ENCODE results near the gene JAK1. TPM values are rescaled to one million over a fixed set of nuclear protein-coding genes. Genes with fewer than 3 reads are reported as not detected.

Gene JAK1
- polyA plus RNA-seq, 1 donor from 2014 or later, result 26.8 TPM

- no peak overlapping the region for H3K27ac ChIP-seq (ENCODE audit: low read length)
- no peak overlapping the region for H3K9ac ChIP-seq (ENCODE audit: low read length)
- no peaks in the 10 kb centered on the region for H3K36me3 ChIP-seq (ENCODE audit: insufficient read depth, low read length)
- no peaks in the 10 kb centered on the region for H3K27me3 ChIP-seq (ENCODE audit: insufficient read depth, low read depth, low read length)
- no peak for TF ChIP-seq MXI1 (conservative IDR thresholded peaks at IDR 0.05; ENCODE audit: poor library complexity, severe bottlenecking)
- no peak for TF ChIP-seq POLR2AphosphoS5 (IDR thresholded peaks at IDR 0.05)
- no peak for TF ChIP-seq CTCF (IDR thresholded peaks at IDR 0.05; ENCODE audit: poor library complexity, severe bottlenecking)
- TF ChIP-seq EZH2 (IDR thresholded peaks at IDR 0.05; ENCODE audit: borderline replicate concordance, insufficient read depth, low read length, poor library complexity, severe bottlenecking), result no peak
- TF ChIP-seq REST (IDR thresholded peaks at IDR 0.05; ENCODE audit: borderline replicate concordance), result no peak
- no peak for TF ChIP-seq SMC3 (conservative IDR thresholded peaks at IDR 0.05; ENCODE audit: poor library complexity)
- H3K4me3 ChIP-seq (ENCODE audit: low read length), result no peak overlapping the region
- no peaks in the 10 kb centered on the region for H3F3A ChIP-seq (ENCODE audit: insufficient read depth, low read length, poor library complexity, severe bottlenecking)
- H3K4me2 ChIP-seq (ENCODE audit: low read length), result no peak overlapping the region
- no peaks in the 10 kb centered on the region for H3K9me3 ChIP-seq (ENCODE audit: low read length)
- no peaks in the 10 kb centered on the region for H3K79me2 ChIP-seq (replicated peaks; ENCODE audit: insufficient read depth, low read length)
- H4K20me1 ChIP-seq (ENCODE audit: insufficient read depth), result no peaks in the 10 kb centered on the region
- no peak overlapping the region for H2AFZ ChIP-seq (ENCODE audit: low read depth, low read length)
- H3K9me2 ChIP-seq (ENCODE audit: insufficient read depth, low read length), result no peaks in the 10 kb centered on the region
These were observed 24.8 kb downstream of the JAK1 start for GRCh38 chr1:64941461-64942117.

- Histone ChIP-seq H3K4me3 (ENCODE audit: low read length) (no peak overlapping the region), H3F3A (ENCODE audit: insufficient read depth, low read length, poor library complexity, severe bottlenecking) (no peaks in the 10 kb centered on the region), H2AFZ (ENCODE audit: low read depth, low read length) (no peak overlapping the region)
These were observed 26.3 kb downstream of the JAK1 start for GRCh38 chr1:64940025-64940424.

More at GRCh38 chr1:64940025-64940424, 26.3 kb downstream of the JAK1 start:
- no peaks in the 10 kb centered on the region for H3K9me2 ChIP-seq (ENCODE audit: insufficient read depth, low read length)
- H3K27ac ChIP-seq (ENCODE audit: low read length), result no peak overlapping the region
- no peaks in the 10 kb centered on the region for H3K79me2 ChIP-seq (replicated peaks; ENCODE audit: insufficient read depth, low read length)
- H3K9me3 ChIP-seq (ENCODE audit: low read length), result no peaks in the 10 kb centered on the region
- H3K27me3 ChIP-seq (ENCODE audit: insufficient read depth, low read depth, low read length), result no peaks in the 10 kb centered on the region
- no peak overlapping the region for H3K4me2 ChIP-seq (ENCODE audit: low read length)
- H4K20me1 ChIP-seq (ENCODE audit: insufficient read depth), result no peaks in the 10 kb centered on the region
- H3K36me3 ChIP-seq (ENCODE audit: insufficient read depth, low read length), result no peaks in the 10 kb centered on the region
- H3K9ac ChIP-seq (ENCODE audit: low read length), result no peak overlapping the region
- TF ChIP-seq CTCF (IDR thresholded peaks at IDR 0.05; ENCODE audit: poor library complexity, severe bottlenecking) (no peak), REST (IDR thresholded peaks at IDR 0.05; ENCODE audit: borderline replicate concordance) (no peak), POLR2AphosphoS5 (IDR thresholded peaks at IDR 0.05) (no peak), EP300 (conservative IDR thresholded peaks at IDR 0.05; ENCODE audit: poor library complexity, severe bottlenecking) (no peak), SMC3 (conservative IDR thresholded peaks at IDR 0.05; ENCODE audit: poor library complexity) (no peak), RAD21 (conservative IDR thresholded peaks at IDR 0.05) (no peak), MXI1 (conservative IDR thresholded peaks at IDR 0.05; ENCODE audit: poor library complexity, severe bottlenecking) (no peak), TAF1 (IDR thresholded peaks at IDR 0.05; ENCODE audit: low read depth) (no peak), EZH2 (IDR thresholded peaks at IDR 0.05; ENCODE audit: borderline replicate concordance, insufficient read depth, low read length, poor library complexity, severe bottlenecking) (no peak)
